ENCODE measurements around the gene TOMM22. TPM values are rescaled to one million over a fixed set of nuclear protein-coding genes. Genes with fewer than 3 reads are reported as not detected.
"Not testable (repeated sequence)": the region's sequence is repeated elsewhere in the genome, so short reads cannot be mapped to it uniquely, and the experiment has no call there.

Gene TOMM22
- 76.1 TPM for polyA plus RNA-seq (2013, experiment 1 of 2; ENCODE audit: insufficient read length)
- polyA plus RNA-seq (2013, experiment 2 of 2; ENCODE audit: insufficient read length) = 88.8 TPM

DNA sequence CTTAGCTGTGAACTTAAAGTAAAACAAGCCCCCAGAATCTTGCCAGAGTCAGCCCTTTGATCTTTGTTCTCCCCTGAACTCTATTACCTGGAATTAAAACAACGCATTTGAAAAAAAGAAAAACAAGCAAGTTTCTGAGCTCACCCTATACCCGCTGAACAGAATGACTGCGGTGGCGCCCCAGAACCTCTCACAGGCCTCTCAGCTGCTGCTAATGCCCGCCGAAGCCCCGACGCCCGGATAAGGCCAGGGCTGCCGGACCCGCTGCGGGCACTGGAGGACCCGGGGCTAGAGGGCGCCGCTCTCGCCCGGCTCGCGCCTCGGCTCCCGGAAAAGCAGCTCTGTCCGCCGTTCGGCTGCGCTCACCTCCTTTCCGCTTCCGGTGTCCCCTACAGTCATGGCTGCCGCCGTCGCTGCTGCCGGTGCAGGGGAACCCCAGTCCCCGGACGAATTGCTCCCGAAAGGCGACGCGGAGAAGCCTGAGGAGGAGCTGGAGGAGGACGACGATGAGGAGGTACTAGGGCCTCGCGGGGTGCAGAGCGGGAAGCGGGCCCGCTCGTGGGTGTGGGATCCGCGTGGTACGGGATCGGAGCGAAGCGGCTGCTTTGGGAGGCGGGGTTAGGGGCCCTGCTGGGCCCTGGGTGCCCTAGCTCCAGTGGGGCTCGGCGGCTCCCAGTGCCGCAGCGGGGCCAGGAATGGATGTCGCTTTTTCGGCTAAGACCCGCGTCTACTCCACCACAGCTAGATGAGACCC lies at the start of gene TOMM22:
Gene TOMM22, plus strand, starts transcription at position 376 of the 754 bp plus-strand sequence. Its CDS starts 22 bp downstream, at position 398.
- peak; percentile 88 for DNase-seq

DNA sequence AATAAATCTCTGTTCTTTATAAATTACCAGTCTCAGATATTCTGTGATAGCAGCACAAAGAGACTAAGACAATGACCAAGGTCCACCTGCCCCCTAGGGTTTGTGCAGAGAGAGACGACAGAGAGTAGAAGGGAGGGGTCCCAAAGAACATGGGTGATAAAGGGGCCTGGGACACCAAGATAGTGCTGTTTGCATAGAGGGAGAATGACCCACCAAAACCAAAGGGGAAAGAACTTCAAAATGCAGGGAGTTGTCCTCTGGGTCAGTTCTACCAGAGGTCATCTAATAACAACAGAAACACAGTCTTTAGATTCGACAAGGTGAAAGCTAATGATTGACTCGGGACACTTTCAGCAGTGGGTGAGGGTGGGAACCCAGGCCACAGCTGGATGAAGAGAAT lies 49.2 kb upstream of the TOMM22 start:
- no peak for DNase-seq

DNA sequence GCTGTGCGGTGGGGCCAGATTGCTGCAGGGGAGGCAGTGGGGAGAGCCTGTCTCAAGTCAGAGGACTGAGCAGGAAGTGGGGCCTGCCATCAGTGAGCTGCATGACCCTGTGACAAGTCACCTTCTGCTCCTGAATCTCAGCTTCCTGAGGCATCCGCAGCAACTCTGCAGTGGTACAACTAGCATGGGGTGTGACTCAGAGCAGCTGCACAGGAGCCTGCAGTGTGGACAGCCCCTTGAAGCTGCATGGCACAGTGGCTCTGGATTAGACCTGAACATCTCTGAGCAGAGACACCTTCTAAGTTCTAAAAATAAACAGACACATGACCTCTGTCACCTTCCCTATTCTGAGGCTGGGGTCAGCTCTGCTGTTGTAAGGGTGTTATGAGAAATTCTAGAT lies 43.5 kb upstream of the TOMM22 start:
- no peak for DNase-seq

- no peak for DNase-seq
These were observed 43.0 kb upstream of the TOMM22 start for GRCh38 chr22:38638728-38639127.

- no peak for DNase-seq
These were observed 40.2 kb upstream of the TOMM22 start for GRCh38 chr22:38641476-38642040.

DNA sequence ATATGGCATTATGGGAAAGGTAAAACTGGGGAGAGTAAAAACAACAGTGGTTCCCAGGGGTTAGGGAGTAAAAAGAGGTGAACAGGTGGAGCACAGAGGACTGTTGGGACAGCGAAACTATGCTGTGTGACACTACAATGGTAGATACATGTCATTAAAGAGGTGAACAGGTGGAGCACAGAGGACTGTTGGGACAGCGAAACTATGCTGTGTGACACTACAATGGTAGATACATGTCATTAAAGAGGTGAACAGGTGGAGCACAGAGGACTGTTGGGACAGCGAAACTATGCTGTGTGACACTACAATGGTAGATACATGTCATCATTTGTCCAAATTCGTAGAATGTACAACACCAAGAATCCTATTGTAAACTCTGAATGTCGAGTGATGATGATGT lies 37.5 kb upstream of the TOMM22 start:
- not testable (repeated sequence) for DNase-seq

- no peak for DNase-seq
These were observed 36.3 kb upstream of the TOMM22 start for GRCh38 chr22:38645430-38645829.

DNA sequence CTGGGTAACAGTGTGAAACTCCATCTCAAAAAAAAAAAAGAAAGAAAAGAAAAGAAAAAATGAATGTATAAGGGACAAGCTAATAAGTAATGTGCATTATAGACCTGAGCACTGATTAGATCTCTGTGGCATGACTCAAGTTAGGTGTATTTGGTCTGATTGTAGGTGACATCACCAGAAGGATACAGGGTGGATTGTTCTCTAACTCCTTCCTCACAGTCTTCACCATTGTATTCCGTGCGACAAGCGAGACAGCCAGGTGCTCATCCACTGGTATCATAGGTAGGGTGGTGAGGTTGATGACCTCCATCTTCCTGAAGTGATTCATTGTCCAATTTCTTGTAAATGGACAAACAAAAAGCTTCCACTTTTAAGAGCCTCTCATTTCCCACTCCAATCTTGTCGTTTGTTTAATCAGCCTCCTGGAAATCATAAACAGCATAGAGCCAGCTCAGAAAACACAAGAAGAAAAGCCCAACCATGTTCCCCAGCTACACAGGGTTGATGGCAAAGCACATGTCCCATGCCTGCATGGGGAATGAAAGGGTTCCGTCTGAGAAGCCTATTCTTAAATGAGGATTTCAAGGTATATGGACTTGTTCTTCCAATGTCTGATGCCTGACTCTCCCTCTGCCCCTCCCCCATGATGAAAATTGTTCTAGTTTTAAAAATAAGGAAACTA lies 31.8 kb upstream of the TOMM22 start:
- no peak for DNase-seq

DNA sequence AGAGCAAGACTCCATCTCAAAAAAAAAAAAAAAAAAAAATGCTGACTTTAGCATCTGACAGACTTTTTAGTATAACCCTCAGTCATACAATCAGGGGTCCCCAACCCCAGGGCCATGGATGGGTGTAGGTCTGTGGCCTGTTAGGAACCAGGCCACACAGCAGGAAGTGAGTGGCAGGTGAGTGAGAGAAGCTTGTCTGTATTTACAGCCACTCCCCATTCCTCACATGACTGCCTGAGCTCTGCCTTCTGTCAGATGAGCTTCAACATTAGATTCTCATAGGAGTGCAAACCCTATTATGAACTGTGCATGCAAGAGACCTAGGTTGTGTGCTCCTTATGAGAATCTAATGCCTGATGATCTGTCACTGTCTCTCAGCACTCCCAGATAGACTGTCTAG lies 28.9 kb upstream of the TOMM22 start:
- DNase-seq = no peak

- DNase-seq = no peak
These were observed 28.0 kb upstream of the TOMM22 start for GRCh38 chr22:38653741-38654140.

GRCh38 chr22:38655519-38656255 lies 26.1 kb upstream of the TOMM22 start:
- peak; percentile 5 for DNase-seq

DNA sequence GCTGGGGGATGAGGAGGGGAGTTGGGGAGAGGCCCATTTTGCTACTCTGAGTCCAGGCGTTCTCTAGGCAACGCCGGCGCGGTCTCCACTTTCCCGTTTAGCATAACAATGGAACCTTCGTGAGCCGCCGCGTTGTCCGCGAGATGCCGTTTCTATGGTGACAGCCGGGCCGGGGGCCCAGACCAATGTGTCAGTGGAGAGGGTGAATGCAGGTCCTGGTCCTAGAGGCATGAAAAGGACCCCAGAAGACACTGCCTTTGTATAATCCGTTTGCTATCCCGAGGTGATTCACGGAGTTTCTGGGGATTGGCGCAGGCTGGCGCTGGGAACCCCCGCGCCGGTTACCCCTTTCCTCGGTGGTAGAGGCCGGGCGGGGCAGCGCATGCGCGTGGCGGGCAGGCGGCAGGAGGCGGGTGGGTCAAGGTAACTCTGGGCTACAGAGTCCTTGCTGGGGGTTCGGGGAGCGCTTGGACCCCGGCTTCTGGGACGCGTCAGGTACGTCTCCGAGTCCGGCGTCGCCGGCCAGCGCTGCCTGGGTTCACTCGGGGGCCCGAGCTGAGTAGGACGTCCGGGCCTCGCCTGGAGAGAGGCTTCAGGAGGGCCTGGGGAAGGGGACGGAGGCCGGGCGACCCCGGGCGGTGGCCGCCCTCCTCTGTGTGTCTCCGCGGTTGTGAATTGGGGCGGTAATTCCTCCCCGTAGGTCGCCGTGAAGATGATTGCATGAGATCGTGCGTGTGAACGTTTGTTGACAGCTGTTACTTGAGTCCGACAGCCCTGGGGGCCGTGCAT lies 25.3 kb upstream of the TOMM22 start, which contains the start of the genes CBY1 and FAM227A:
Gene CBY1, plus strand, starts transcription at position 383 of the 789 bp plus-strand sequence. CDS start 11,417 bp downstream, outside the sequence.
Gene FAM227A, minus strand, starts transcription at position 137 of the 789 bp plus-strand sequence. CDS start 6,224 bp downstream, outside the sequence.
- DNase-seq = peak; percentile 83

DNA sequence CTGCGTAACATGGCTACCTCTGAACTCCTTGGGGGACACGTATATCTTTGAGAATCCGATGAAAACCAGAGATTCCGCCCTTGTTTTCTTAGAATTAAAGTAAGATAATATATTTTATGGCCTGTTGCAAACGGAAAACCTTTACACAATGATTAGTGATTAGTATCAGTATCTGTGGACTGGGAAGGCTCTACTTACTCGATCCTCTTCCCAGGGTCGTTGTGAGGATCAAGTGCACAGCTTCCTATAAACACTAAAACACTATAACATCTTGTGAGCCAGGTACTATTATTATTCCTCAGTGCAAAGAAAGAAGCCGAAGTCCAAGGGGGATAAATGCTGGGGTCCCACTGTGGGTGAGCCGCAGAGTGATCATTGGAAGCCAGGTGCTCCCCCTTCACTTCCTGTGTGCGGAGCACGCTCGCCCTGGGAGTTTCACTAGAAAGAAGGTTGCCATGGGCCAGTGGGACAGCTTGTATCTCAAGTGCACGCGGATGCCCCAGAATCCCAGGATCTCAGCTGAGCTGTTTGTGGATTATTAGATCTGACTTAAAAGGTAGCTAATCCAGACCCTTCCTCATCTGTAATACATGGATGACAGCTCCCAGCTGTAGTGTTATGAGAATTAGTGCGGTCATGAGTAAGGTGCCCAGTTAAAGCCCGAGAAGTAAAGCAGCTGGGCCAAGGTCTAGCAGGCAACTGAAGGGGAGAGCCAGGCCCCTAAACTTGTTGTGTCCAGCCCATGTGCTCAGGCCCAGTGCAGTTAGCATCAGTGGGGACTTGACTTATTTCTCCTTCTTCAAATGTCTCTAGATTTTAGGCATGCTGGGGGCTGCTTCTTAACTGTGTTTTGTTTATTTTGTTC lies 24.5 kb upstream of the TOMM22 start:
- peak; percentile 9 for DNase-seq

DNA sequence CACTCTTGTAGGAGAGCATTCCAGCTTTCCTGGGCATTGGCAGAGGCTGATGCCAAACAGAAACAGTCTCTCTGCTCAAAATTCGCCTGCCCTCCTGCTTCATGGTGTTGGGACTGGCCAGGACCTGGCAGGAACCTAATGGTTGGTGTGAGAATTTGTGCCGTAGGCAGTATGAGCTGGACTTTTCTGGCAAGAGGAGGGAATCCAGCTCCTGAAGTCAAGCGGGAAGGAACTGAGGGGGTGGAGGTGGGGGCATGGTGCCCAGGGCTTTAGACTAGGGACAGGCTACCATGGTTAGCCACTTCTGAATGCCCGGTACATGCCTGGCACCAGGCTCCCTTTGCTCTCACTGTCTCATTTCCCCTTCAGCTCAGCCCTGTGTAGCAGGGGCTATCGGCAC lies 6.9 kb upstream of the TOMM22 start:
- DNase-seq = no peak

- DNase-seq = no peak
These were observed 5.9 kb upstream of the TOMM22 start for GRCh38 chr22:38675833-38676232.

- DNase-seq = no peak
These were observed 3.1 kb downstream of the TOMM22 start for GRCh38 chr22:38684895-38685294.

DNA sequence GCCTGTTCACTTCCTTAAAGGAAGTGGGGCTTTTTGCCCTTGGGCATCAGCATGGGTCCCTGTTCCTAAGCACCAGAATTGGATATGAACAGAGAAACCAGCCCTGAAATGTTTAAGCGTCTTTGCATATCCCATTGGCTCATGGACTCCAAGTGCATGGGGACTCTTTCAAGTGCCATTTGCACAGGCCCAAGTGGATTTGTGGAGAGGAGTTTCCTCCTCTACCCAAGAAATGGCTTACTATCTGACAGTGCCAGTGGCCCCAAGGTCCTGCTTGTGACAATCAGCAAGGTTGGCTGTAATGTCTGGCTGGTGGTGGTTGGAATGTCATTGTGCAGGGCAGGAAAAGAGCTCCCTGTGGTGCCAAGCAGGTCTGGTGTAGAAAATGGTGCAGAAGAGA lies 4.0 kb downstream of the TOMM22 start:
- DNase-seq = no peak

DNA sequence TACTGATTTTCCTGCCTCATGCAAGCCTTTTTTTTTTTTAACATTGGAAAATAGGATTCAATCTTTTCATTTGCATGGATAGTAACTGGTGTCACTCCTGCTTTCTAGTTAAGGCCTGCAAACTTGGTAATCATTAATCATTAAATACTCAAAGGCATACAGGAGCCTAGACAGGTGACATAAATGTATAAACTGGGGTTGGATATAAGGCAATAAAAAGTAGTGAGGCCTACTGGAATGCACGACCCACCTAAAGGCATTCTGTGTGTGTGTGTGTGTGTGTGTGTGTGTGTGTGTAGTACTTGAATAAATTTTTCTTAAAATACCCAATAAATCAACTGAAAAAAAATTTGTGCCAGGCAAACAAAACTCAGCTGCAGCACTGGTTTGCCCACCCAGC lies 7.9 kb downstream of the TOMM22 start:
- no peak for DNase-seq

GRCh38 chr22:38694049-38694448 lies 12.3 kb downstream of the TOMM22 start:
- no peak for DNase-seq

DNA sequence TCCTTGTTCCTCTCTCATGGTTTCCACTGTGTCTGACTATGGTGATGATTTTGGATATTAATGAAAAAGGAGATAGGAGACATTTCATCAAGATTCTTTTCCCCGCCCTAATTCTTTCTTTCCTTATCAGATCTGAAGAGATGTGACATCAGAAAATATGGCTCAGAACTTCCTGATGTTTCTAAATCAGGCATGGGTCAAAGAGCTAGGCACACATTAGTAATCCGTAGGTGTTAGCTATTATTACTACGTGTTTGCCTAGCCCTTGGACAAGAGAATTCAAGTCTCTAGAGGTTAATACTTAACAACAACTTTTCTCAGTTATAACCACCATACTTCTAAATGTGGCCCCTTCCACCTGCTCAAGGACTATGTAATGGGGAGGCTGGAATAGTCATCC lies 13.2 kb downstream of the TOMM22 start:
- no peak for DNase-seq

All from fibroblast of skin of scalp (primary cell).